HG03521 (cell line): ENCODE data around the gene CD180.

Source experiments
- ATAC-seq: cut with Tn5 transposase; IDR thresholded peaks from one replicate; pipeline ENCODE4 v1.9.1; 2021; ENCODE audit warnings: mild to moderate bottlenecking, moderate library complexity; ENCODE audit not compliant: unreplicated experiment

Gene CD180

GRCh38 chr5:67135381-67135984 is 61.1 kb downstream of the CD180 start:
- no peak for ATAC-seq

GRCh38 chr5:67133776-67134175 is 62.8 kb downstream of the CD180 start:
- no peak for ATAC-seq

GRCh38 chr5:67133217-67133616 is 63.4 kb downstream of the CD180 start:
- no peak for ATAC-seq

GRCh38 chr5:67129768-67130167 is 66.8 kb downstream of the CD180 start:
- no peak for ATAC-seq
